Measurements from ENCODE around the gene TNK1.

DNA sequence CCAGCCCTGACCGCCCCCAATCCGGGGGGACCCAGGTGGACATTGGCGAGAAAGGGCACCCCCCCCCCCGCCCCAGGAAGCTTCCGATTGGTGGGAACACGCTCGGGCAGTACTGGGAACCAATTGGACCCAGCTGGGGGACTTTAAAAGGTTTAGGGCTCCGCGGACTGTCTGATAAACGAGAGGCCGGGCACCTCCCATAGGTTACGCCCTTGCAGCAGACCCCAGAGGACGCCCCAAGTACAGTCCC is 22.8 kb downstream of the TNK1 start:
- TF ChIP-seq GATA2 (IDR thresholded peaks at IDR 0.05; ENCODE audit: low read depth, low read length) (no peak), GATA3 (IDR thresholded peaks at IDR 0.05; ENCODE audit: low read depth, low read length) (no peak)

Measured in SH-SY5Y (cell line).